CD1c-positive myeloid dendritic cell (primary cell): ENCODE data around the gene ABCC5.

Experiments
- DNase-seq: peaks from one replicate; pipeline ENCODE4 v3.0.0-alpha.2; 2016; ENCODE audit errors: extremely low spot score

The ABCC5 gene

GRCh38 chr3:183922421-183922820, 95.3 kb downstream of the ABCC5 start:
- no peak for DNase-seq

- DNase-seq, result no peak
These were observed 96.6 kb downstream of the ABCC5 start for GRCh38 chr3:183921096-183921495.

- DNase-seq, result no peak
These were observed 97.3 kb downstream of the ABCC5 start for GRCh38 chr3:183920416-183920815.

GRCh38 chr3:183918178-183918577, 99.5 kb downstream of the ABCC5 start:
- no peak for DNase-seq

GRCh38 chr3:183917776-183918175, 99.9 kb downstream of the ABCC5 start:
- no peak for DNase-seq

- no peak for DNase-seq
These were observed 102.8 kb downstream of the ABCC5 start for GRCh38 chr3:183914856-183915255.

- no peak for DNase-seq
These were observed 104.1 kb downstream of the ABCC5 start for GRCh38 chr3:183913580-183913920.

GRCh38 chr3:183912895-183913579, 104.6 kb downstream of the ABCC5 start:
- DNase-seq, result no peak

GRCh38 chr3:183911763-183912506, 105.7 kb downstream of the ABCC5 start:
- DNase-seq, result no peak

- DNase-seq, result no peak
These were observed 106.6 kb downstream of the ABCC5 start for GRCh38 chr3:183911087-183911486.

- DNase-seq, result no peak
These were observed 108.6 kb downstream of the ABCC5 start for GRCh38 chr3:183909030-183909600.

- DNase-seq, result no peak
These were observed 109.8 kb downstream of the ABCC5 start for GRCh38 chr3:183907911-183908331.

GRCh38 chr3:183907176-183907575, 110.5 kb downstream of the ABCC5 start:
- no peak for DNase-seq

- DNase-seq, result no peak
These were observed 111.3 kb downstream of the ABCC5 start for GRCh38 chr3:183906234-183906921.

- no peak for DNase-seq
These were observed 112.6 kb downstream of the ABCC5 start for GRCh38 chr3:183904833-183905780.

- no peak for DNase-seq
These were observed 119.7 kb downstream of the ABCC5 start for GRCh38 chr3:183898028-183898431.

GRCh38 chr3:183897606-183898005, 120.1 kb downstream of the ABCC5 start:
- DNase-seq, result no peak

- no peak for DNase-seq
These were observed 121.1 kb downstream of the ABCC5 start for GRCh38 chr3:183896610-183897009.

GRCh38 chr3:183896184-183896583, 121.5 kb downstream of the ABCC5 start:
- DNase-seq, result no peak

- no peak for DNase-seq
These were observed 121.9 kb downstream of the ABCC5 start for GRCh38 chr3:183895774-183896173.

- peak; percentile 70 for DNase-seq
These were observed 122.4 kb downstream of the ABCC5 start for GRCh38 chr3:183895296-183895695.
